ENCODE data around the gene MALAT1.

Gene MALAT1

GRCh38 chr11:65540290-65541092, 41.6 kb downstream of the MALAT1 start:
- DNase-seq, result peak; percentile 77

- no peak for DNase-seq
Observed at GRCh38 chr11:65541093-65541982, 42.5 kb downstream of the MALAT1 start.

DNA sequence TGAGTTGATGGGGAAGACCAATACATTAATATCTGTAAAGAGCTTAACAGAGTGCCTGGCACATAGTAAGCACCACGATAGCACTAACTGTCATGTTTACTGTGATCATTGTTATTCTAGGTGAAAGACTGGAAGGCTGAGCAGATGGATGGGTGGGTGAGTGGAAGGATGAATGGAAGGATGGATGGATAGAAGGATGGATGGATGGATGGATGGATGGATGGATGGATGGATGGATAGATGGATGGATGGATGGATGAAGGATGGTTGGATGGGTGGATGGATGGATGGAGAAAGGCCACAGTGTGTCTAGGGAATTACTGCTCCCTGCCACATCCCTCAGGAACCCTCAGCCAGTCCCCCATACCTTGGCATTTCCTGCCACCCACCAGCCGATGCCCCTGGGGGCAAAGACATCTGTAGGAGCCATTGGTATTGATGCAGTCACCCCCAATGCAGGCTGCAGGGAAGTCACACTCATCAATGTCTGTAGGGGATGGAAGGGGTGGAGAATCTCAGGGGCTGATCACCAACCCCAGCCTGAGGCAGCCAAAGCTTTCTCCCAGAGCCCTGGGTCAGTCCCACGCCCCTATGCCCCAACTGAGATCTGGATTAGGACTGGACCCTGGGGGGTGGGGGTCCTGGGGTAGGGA, 44.0 kb downstream of the MALAT1 start:
- no peak for DNase-seq

- DNase-seq, result no peak
Observed at GRCh38 chr11:65545853-65546216, 47.0 kb downstream of the MALAT1 start.

GRCh38 chr11:65546217-65546958, 47.5 kb downstream of the MALAT1 start:
- peak; percentile 77 for DNase-seq

- no peak for DNase-seq
Observed at GRCh38 chr11:65547446-65548125, 48.7 kb downstream of the MALAT1 start.

DNA sequence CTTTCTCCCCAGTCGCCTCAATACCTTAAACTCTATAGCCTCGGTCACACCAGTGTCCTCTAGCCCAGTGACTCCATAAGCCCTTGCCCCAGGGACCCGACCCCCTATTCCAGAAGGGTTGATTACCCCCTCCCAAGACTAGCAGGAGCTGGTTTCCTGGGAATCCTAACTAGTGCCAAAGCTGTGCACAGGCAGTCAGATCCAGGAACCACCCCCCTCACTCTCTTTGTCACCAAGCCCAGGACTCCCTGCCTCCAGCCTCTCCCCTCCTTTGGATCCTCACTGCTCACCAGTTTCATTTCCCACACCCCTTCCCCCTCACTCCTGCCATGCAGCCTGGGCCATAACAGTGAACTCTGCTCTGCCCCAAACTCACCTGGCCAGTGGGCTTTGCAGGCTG, 49.5 kb downstream of the MALAT1 start:
- DNase-seq, result no peak

DNA sequence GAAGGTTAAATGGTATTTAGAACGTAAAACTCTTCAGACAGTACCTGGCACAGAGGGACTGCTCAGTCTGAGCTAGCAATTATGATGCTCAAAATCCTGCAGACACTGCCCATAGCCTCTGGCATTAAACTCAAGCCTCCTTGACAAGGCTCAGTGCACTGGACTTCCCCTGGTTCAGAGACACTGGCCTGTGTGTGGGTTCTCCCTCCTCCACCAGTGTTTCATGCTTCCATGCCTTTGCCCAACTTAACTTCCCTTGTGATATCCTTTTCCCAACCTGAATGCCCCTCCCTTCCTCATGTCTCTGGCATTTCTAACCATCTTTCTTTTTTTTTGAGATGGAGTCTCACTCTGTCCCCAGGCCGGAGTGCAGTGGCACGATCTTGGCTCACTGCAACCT, 50.3 kb downstream of the MALAT1 start:
- no peak for DNase-seq

GRCh38 chr11:65551572-65552387, 52.9 kb downstream of the MALAT1 start:
- peak; percentile 50 for DNase-seq

- DNase-seq, result no peak
Observed at GRCh38 chr11:65552388-65552951, 53.6 kb downstream of the MALAT1 start.

DNA sequence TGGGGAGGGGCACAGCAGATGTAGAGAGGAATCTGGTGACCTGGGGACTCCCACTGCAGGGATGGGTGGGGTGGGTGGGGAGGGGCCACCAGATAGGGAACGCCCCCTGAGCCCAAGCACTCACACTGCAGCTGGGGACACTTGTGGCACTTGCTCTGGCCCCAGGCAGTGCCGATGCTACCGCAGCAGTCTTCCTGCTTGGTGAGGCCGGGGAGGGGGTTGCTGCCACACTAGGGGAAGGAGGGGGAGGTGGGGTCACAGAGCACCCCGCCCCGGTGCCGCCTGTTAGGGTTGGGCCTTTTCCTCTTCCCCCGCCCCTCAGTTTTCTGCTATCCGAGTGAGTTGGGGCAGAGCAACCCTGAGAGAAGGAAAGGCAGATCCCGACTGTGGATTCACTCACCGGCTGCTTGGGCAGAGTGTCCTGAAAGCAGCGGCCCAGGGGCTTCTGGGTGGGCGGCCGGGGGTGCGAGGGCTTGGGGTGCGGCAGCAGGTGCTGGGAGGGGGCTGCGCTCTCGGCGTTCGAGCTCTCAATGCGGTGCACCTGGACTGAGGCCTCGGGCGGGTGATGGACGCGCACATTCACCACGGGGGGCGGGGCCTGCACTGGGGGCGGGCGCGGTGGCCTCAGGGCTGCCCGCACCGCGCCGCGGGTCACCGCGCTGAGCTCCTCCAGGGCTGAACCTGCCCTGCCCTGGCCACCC, 54.6 kb downstream of the MALAT1 start:
- DNase-seq, result peak; percentile 62

DNA sequence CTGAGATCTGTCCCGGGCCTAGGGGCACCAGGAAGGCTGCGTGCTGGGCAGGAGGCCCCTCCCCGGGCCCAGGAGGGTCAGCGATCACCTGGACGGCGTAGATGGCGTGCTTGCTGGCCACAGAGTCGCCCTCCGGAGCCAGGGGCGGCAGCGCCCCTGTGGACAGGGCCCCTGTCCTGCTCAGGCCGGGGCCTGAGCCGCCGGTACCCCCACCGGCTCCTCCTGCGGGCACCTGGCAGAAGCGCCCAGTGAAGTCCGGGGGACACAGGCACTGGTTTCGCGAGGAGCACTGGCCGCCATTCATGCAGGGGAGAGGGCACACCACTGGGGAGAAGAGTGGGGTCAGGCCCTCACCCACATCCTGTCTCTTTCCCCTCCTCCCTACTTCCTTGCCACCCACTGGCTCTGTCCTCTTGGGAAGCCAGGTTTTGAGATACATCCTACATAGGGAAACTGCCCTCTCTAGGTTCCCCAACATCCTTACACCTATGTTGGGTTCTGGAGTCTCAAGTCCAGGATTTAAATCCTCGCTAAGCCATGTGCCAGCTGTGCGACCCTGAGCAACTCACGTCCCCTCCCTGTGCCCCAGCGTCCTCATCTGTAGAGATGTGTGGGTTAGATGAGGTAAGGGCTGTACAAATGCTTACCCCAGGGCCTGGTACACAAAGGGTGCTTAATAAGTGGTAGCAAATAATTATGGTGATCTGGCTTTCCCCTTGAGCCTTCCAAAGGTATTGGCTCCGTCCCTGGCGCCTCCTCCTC, 55.4 kb downstream of the MALAT1 start:
- no peak for DNase-seq

- DNase-seq, result no peak
Observed at GRCh38 chr11:65554842-65555430, 56.1 kb downstream of the MALAT1 start.

GRCh38 chr11:65555693-65556231, 56.9 kb downstream of the MALAT1 start:
- DNase-seq, result no peak

All from NCI-H2029 treated with DMSO at 0.1 percent for 48 hours (cell line).